K562 (cell line): Measurements from ENCODE around the gene GUCA1A. TPM values are rescaled to one million over a fixed set of nuclear protein-coding genes. Genes with fewer than 3 reads are reported as not detected.

Experiments
- ATAC-seq: fragments of 200-7000 bp; cut with Tn5 transposase; 3 replicates; pipeline ENCODE4 v1.9.1; 2020; ENCODE audit warnings: moderate library complexity
- BruUV-seq: library from RNA; stranded (reverse); fragments of 400-500 nt; replicated peaks from 2 replicates; lab custom pipeline; 2021; lab: Mats Ljungman, UMichigan
- CTCF ChIA-PET: fragments of 300-600 bp; formaldehyde crosslinking; extraction: SDS; loops from one replicate; lab custom pipeline; 2021; ENCODE audit warnings: low intra/inter-chr PET ratio; lab: Yijun Ruan, JAX
- POLR2A ChIA-PET: fragments of 300-600, 350-650 bp; sonication (Branson Sonifier 250); formaldehyde crosslinking; extraction: SDS; loops from one replicate; lab custom pipeline; 2021; ENCODE audit warnings: antibody characterized with exemption, inconsistent platforms; lab: Yijun Ruan, JAX
- DNase-seq, 4 experiments: peaks; one replicate each; pipeline versions ENCODE4 v3.0.0 to v3.0.0-alpha.2; 2011 to 2018; ENCODE audit warnings: low spot score in 3 of 4, mixed read lengths in 3 of 4; ENCODE audit errors: extremely low read depth in 1 of 4
- FAIRE-seq: peaks from 2 replicates; lab custom pipeline; 2011; peaks lifted over from hg19 to GRCh38; lab: Jason Lieb, UNC
- H2AFZ ChIP-seq: 2 replicates; pipeline ENCODE4 v1.6.0; 2011; ENCODE audit warnings: low read depth, low read length, control low read depth, inconsistent platforms
- H3K27ac ChIP-seq: fragments of 200-600 bp; 3 replicates; pipeline ENCODE4 v1.8.0; 2011; ENCODE audit warnings: low read depth, mild to moderate bottlenecking, control low read depth, inconsistent platforms, low read length, moderate library complexity, mixed read lengths; ENCODE audit errors: extremely low read depth
- H3K27me3 ChIP-seq, 2 experiments: fragments of 300-600 bp in 1 of 2; 2 replicates in 1 of 2; 3 replicates in 1 of 2; pipeline versions ENCODE4 v1.6.0 to v1.8.0; 2011; ENCODE audit warnings: inconsistent platforms in 2 of 2, low read length in 2 of 2, mild to moderate bottlenecking in 1 of 2, mixed read lengths in 1 of 2, moderate library complexity in 1 of 2; ENCODE audit not compliant: control insufficient read depth in 2 of 2, insufficient read depth in 2 of 2
- H3K36me3 ChIP-seq: fragments of 300-600 bp; 3 replicates; pipeline ENCODE4 v1.8.0; 2011; ENCODE audit warnings: mild to moderate bottlenecking, low read length, inconsistent platforms; ENCODE audit not compliant: control insufficient read depth, insufficient read depth
- H3K4me1 ChIP-seq, 2 experiments: fragments of 200-600 bp in 1 of 2; replicated peaks in 1 of 2; 2 replicates in 1 of 2; 3 replicates in 1 of 2; pipeline versions ENCODE4 v1.5.1 to v1.8.0; 2011; ENCODE audit warnings: inconsistent platforms in 2 of 2, low read length in 2 of 2, mild to moderate bottlenecking in 1 of 2, mixed read lengths in 1 of 2, moderate library complexity in 1 of 2; ENCODE audit not compliant: control insufficient read depth in 2 of 2, insufficient read depth in 2 of 2
- H3K4me2 ChIP-seq: 2 replicates; pipeline ENCODE4 v1.6.1; 2011; ENCODE audit warnings: low read length, control low read depth, inconsistent platforms, mixed read lengths; ENCODE audit not compliant: insufficient read depth
- H3K4me3 ChIP-seq: fragments of 200-600 bp; sonication (generic), shearing (Covaris generic); 2 replicates; pipeline ENCODE4 v1.5.1; 2016; ENCODE audit warnings: control low read depth, inconsistent platforms
- H3K79me2 ChIP-seq: fragments of 200-600 bp; 3 replicates; pipeline ENCODE4 v1.8.0; 2011; ENCODE audit warnings: low read length, inconsistent platforms; ENCODE audit not compliant: control insufficient read depth, insufficient read depth
- H3K9ac ChIP-seq, 2 experiments: 2 replicates each; pipeline versions ENCODE4 v1.6.0 to v1.6.1; 2011; ENCODE audit warnings: low read depth in 2 of 2, low read length in 2 of 2, control low read depth in 1 of 2, inconsistent platforms in 1 of 2, mild to moderate bottlenecking in 1 of 2, mixed read lengths in 1 of 2; ENCODE audit not compliant: insufficient read depth in 1 of 2
- H3K9me1 ChIP-seq: one replicate; pipeline ENCODE4 v1.6.0; 2011; ENCODE audit warnings: inconsistent platforms, mild to moderate bottlenecking, low read length, moderate library complexity; ENCODE audit not compliant: control insufficient read depth, insufficient read depth
- H3K9me3 ChIP-seq: replicated peaks from 2 replicates; pipeline ENCODE4 v1.5.1; 2011; ENCODE audit warnings: low read depth, low read length, inconsistent platforms; ENCODE audit not compliant: control insufficient read depth, insufficient read depth
- H4K20me1 ChIP-seq: replicated peaks from 2 replicates; pipeline ENCODE4 v1.6.1; 2011; ENCODE audit warnings: low read length, inconsistent platforms, mixed read lengths; ENCODE audit not compliant: control insufficient read depth, insufficient read depth
- MED1 ChIP-seq: sonication (generic); formaldehyde crosslinking; IDR thresholded peaks from 2 replicates; pipeline ENCODE4 v1.8.1; 2023; ENCODE audit warnings: missing genetic modification reagents, borderline replicate concordance
- NFE2L1 ChIP-seq: fragments of 450-650 bp; IDR thresholded peaks from 2 replicates; pipeline ENCODE4 v1.6.1; 2016; ENCODE audit warnings: missing genetic modification characterization, low read depth, mild to moderate bottlenecking, missing compliant biosample characterization, moderate library complexity, borderline replicate concordance
- SMARCB1 ChIP-seq: IDR thresholded peaks from 2 replicates; pipeline ENCODE4 v1.6.1; 2011; ENCODE audit warnings: improper control_type of control experiment, low read depth; ENCODE audit not compliant: insufficient read length
- TAF9B ChIP-seq: fragments of 450-650 bp; IDR thresholded peaks from 2 replicates; pipeline ENCODE4 v1.6.1; 2018; ENCODE audit warnings: mild to moderate bottlenecking; ENCODE audit not compliant: partially characterized antibody
- WGBS: fragments of 100-300 bp; shearing (Covaris generic); methylation state at CpG from one replicate; pipeline ENCODE4 v1.1.6; 2016; ENCODE audit warnings: low coverage, mixed read lengths; ENCODE audit not compliant: insufficient coverage; ENCODE audit errors: missing lambda C conversion rate; 5-methylcytosine and 5-hydroxymethylcytosine counted together
- in situ Hi-C: fragments of 300-500 bp; cut with MboI; formaldehyde crosslinking; loops from 4 replicates; pipeline ENCODE4 v1.15.0; 2018; ENCODE audit warnings: inconsistent platforms, mixed read lengths
- intact Hi-C: fragments of 100-400 bp; cut with micrococcal nuclease; formaldehyde crosslinking; loops from 2 replicates; pipeline ENCODE4 v1.14.2; 2022
- polyA plus RNA-seq, 8 experiments: library from polyadenylated mRNA; depleted of rRNA in 4 of 8; stranded (reverse) in 5 of 8; unstranded in 3 of 8; fragments of >200 nt; fragmentation: Nextera tagmentation in 2 of 8; fragmentation: Illumina TruSeq in 1 of 8; extraction: Ambion mirVana in 2 of 8; extraction: Trizol in 1 of 8; gene quantifications; 2 replicates each; pipeline versions ENCODE4 v1.2.1 to v1.2.3, GENCODE V29; 2011 to 2014; ENCODE audit warnings: inconsistent platforms in 1 of 8, missing spikeins in 1 of 8
- total RNA-seq, 7 experiments: library from RNA; depleted of rRNA in 6 of 7; stranded (reverse); fragments of >200 nt in 6 of 7; fragmentation: Illumina TruSeq in 2 of 7; extraction: Trizol in 2 of 7; gene quantifications; 2 replicates each; pipeline versions ENCODE4 v1.2.1 to v1.2.3, GENCODE V29; 2011 to 2021; ENCODE audit warnings: low replicate concordance in 1 of 7

The GUCA1A gene
- total and polyA plus RNA-seq, 9 of the 15 experiments (the other 6 are each of a cell fraction or from before 2014, with no cell fraction given): not detected

- in situ Hi-C loops (no loop called here), intact Hi-C loops (no loop called here)
- BruUV-seq: no TSS peak
- Histone ChIP-seq H3K36me3 (no peaks in the 10 kb centered on the region; the same call in 2 of the 3 replicates), H3K9ac (peak overlapping the region in 1 of 2 experiments; percentile 11; a peak in 1 of 4 replicates), H4K20me1 (no peaks in the 10 kb centered on the region), H2AFZ (no peak overlapping the region), H3K79me2 (no peaks in the 10 kb centered on the region), H3K9me1 (no peaks in the 10 kb centered on the region), H3K9me3 (no peaks in the 10 kb centered on the region), H3K4me2 (no peak overlapping the region), H3K4me3 (no peak overlapping the region), H3K4me1 (peaks cover 0 to 7% of the 10 kb centered on the region in 2 experiments; a peak in 3 of 5 replicates)
- CTCF ChIA-PET: no interaction called here
- POLR2A ChIA-PET: interaction anchor here (0.5 to 1.0 kb wide), 2 partner anchors 13 to 367 kb away, joined by 3 read pairs; no protein-coding TSS in a partner anchor
- DNase-seq: no peak
- ATAC-seq: peak; percentile 29; the same call in 2 of the 3 replicates
- no peak for TF ChIP-seq TAF9B
- TF ChIP-seq, all 486 proteins: peak for 0
- no peak overlapping the region for H3K27ac ChIP-seq
- FAIRE-seq: no peak
- peaks cover 7 to 46% of the 10 kb centered on the region in 2 experiments; a peak in 3 of 5 replicates for H3K27me3 ChIP-seq
- WGBS: 34% methylated on average over 2 of the region's 2 CpGs
Measured at GRCh38 chr6:42158011-42158410, 15.2 kb upstream of the GUCA1A start.

GRCh38 chr6:42158631-42159030, 14.5 kb upstream of the GUCA1A start:
- BruUV-seq: no TSS peak
- Histone ChIP-seq H3K9ac (peak overlapping the region in 1 of 2 experiments; percentile 11; a peak in 1 of 4 replicates), H2AFZ (no peak overlapping the region), H3K79me2 (no peaks in the 10 kb centered on the region), H3K4me2 (no peak overlapping the region), H3K9me3 (no peaks in the 10 kb centered on the region), H3K9me1 (no peaks in the 10 kb centered on the region), H3K4me3 (no peak overlapping the region), H4K20me1 (no peaks in the 10 kb centered on the region), H3K27ac (no peak overlapping the region), H3K4me1 (peaks cover 0 to 7% of the 10 kb centered on the region in 2 experiments; a peak in 3 of 5 replicates), H3K36me3 (no peaks in the 10 kb centered on the region; the same call in 2 of the 3 replicates), H3K27me3 (peaks cover 7 to 47% of the 10 kb centered on the region in 2 experiments; a peak in 3 of 5 replicates)
- TF ChIP-seq NFE2L1 (no peak), SMARCB1 (no peak), MED1 (CRISPR knock-in tag) (no peak)
- no peak for ATAC-seq
- intact Hi-C loops (no loop called here), in situ Hi-C loops (no loop called here)
- no peak for FAIRE-seq
- CTCF ChIA-PET: no interaction called here
- DNase-seq: no peak
- POLR2A ChIA-PET: interaction anchor here (1.0 to 1.1 kb wide), 2 partner anchors 9 to 368 kb away, joined by 3 to 4 read pairs; no protein-coding TSS in a partner anchor
- 13% methylated on average over 2 of the region's 2 CpGs for WGBS
